ENCODE data around the gene GPD1L.

GPD1L gene

DNA sequence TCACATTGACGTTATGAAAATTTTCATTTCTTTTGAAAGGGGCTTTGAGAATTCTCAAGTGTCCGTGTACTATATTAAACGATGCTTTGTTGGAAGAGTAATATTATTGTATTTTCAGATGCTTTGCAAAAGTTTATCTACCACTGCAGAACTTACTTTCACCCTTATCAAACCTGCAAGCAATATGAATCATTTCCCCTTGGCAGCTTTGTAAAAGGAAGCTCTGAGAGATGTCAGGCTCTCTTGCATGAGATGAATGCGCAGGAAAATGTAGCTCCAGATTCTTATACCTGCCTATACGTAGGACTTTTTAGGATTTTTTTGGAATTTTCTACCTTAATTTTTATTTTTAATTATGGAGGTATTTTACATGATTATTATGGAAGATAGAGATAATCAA is 34.5 kb downstream of the GPD1L start:
- ATAC-seq, result no peak
- TF ChIP-seq GLIS3 (CRISPR knock-in tag; IDR thresholded peaks at IDR 0.05) (no peak), ZC3H10 (CRISPR knock-in tag; IDR thresholded peaks at IDR 0.05) (no peak), RARB (CRISPR knock-in tag; IDR thresholded peaks at IDR 0.05) (no peak), ZNF70 (CRISPR knock-in tag; IDR thresholded peaks at IDR 0.05) (no peak), ZNF565 (CRISPR knock-in tag; conservative IDR thresholded peaks at IDR 0.05; ENCODE audit: low read depth) (no peak)
- TF ChIP-seq, protein P1, sequence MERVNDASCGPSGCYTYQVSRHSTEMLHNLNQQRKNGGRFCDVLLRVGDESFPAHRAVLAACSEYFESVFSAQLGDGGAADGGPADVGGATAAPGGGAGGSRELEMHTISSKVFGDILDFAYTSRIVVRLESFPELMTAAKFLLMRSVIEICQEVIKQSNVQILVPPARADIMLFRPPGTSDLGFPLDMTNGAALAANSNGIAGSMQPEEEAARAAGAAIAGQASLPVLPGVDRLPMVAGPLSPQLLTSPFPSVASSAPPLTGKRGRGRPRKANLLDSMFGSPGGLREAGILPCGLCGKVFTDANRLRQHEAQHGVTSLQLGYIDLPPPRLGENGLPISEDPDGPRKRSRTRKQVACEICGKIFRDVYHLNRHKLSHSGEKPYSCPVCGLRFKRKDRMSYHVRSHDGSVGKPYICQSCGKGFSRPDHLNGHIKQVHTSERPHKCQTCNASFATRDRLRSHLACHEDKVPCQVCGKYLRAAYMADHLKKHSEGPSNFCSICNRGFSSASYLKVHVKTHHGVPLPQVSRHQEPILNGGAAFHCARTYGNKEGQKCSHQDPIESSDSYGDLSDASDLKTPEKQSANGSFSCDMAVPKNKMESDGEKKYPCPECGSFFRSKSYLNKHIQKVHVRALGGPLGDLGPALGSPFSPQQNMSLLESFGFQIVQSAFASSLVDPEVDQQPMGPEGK (CRISPR knock-in tag; IDR thresholded peaks at IDR 0.05; ENCODE audit: borderline replicate concordance), result no peak

GRCh38 chr3:32143849-32144757 is 37.7 kb downstream of the GPD1L start:
- ATAC-seq, result peak; percentile 98
- TF ChIP-seq ZFP30 (CRISPR knock-in tag; IDR thresholded peaks at IDR 0.05), result no peak
- peak; percentile 76 for TF ChIP-seq ZNF8 (CRISPR knock-in tag; IDR thresholded peaks at IDR 0.05)
- 0 out of 2 replicates have a peak, but pooled peaks have one; percentile 35 for TF ChIP-seq ISL1 (CRISPR knock-in tag; IDR thresholded peaks at IDR 0.05)
- no peak for TF ChIP-seq TCF4 (CRISPR knock-in tag; IDR thresholded peaks at IDR 0.05; ENCODE audit: borderline replicate concordance)
- TF ChIP-seq RARB (CRISPR knock-in tag; IDR thresholded peaks at IDR 0.05), result no peak

GRCh38 chr3:32146746-32147211 is 40.4 kb downstream of the GPD1L start:
- TF ChIP-seq OSR1 (CRISPR knock-in tag; IDR thresholded peaks at IDR 0.05), result no peak
- no peak for TF ChIP-seq PPARA (CRISPR knock-in tag; IDR thresholded peaks at IDR 0.05; ENCODE audit: borderline replicate concordance)
- TF ChIP-seq ARNTL (CRISPR knock-in tag; IDR thresholded peaks at IDR 0.05; ENCODE audit: borderline replicate concordance, low read depth), result no peak
- no peak for TF ChIP-seq ZNF565 (CRISPR knock-in tag; conservative IDR thresholded peaks at IDR 0.05; ENCODE audit: low read depth)
- TF ChIP-seq, protein P2, sequence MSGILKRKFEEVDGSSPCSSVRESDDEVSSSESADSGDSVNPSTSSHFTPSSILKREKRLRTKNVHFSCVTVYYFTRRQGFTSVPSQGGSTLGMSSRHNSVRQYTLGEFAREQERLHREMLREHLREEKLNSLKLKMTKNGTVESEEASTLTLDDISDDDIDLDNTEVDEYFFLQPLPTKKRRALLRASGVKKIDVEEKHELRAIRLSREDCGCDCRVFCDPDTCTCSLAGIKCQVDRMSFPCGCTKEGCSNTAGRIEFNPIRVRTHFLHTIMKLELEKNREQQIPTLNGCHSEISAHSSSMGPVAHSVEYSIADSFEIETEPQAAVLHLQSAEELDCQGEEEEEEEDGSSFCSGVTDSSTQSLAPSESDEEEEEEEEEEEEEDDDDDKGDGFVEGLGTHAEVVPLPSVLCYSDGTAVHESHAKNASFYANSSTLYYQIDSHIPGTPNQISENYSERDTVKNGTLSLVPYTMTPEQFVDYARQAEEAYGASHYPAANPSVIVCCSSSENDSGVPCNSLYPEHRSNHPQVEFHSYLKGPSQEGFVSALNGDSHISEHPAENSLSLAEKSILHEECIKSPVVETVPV (CRISPR knock-in tag; IDR thresholded peaks at IDR 0.05), result no peak
- no peak for TF ChIP-seq CSDC2 (CRISPR knock-in tag; IDR thresholded peaks at IDR 0.05)
- TF ChIP-seq BACH2 (CRISPR knock-in tag; IDR thresholded peaks at IDR 0.05; ENCODE audit: borderline replicate concordance), result no peak
- TF ChIP-seq TOX (CRISPR knock-in tag; IDR thresholded peaks at IDR 0.05; ENCODE audit: borderline replicate concordance), result no peak
- TF ChIP-seq ZFP30 (CRISPR knock-in tag; IDR thresholded peaks at IDR 0.05), result no peak
- TF ChIP-seq ZNF8 (CRISPR knock-in tag; IDR thresholded peaks at IDR 0.05), result no peak
- no peak for ATAC-seq

DNA sequence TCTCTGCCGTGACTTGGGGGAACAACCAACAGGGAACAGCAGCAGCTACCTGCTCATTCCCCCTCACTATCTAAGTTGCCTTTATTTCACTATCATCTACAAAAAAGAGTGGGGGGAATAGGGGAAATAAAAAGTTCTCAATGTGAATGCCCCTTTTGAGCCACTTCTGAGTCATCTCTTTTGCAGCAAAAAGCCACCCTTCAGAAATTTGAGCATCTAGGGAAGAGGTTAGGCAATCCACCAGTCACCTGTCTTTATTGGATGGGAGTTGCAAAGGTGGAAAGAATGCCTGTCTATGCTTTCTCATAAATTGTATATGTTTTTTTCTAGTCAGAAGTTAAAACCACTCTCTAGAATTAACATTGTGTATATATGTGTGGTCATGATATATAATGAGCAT is 41.1 kb downstream of the GPD1L start:
- no peak for ATAC-seq
- TF ChIP-seq TCF4 (CRISPR knock-in tag; IDR thresholded peaks at IDR 0.05; ENCODE audit: borderline replicate concordance) (no peak), RARB (CRISPR knock-in tag; IDR thresholded peaks at IDR 0.05) (no peak), ZFP30 (CRISPR knock-in tag; IDR thresholded peaks at IDR 0.05) (no peak), TOX (CRISPR knock-in tag; IDR thresholded peaks at IDR 0.05; ENCODE audit: borderline replicate concordance) (no peak), ZNF565 (CRISPR knock-in tag; conservative IDR thresholded peaks at IDR 0.05; ENCODE audit: low read depth) (no peak), ESRRG (CRISPR knock-in tag; IDR thresholded peaks at IDR 0.05) (no peak), SNAI2 (CRISPR knock-in tag; IDR thresholded peaks at IDR 0.05) (no peak), PPARA (CRISPR knock-in tag; IDR thresholded peaks at IDR 0.05; ENCODE audit: borderline replicate concordance) (no peak), ISL1 (CRISPR knock-in tag; IDR thresholded peaks at IDR 0.05) (no peak), ZNF70 (CRISPR knock-in tag; IDR thresholded peaks at IDR 0.05) (no peak), GLIS3 (CRISPR knock-in tag; IDR thresholded peaks at IDR 0.05) (no peak)
- TF ChIP-seq, protein P1 (CRISPR knock-in tag; IDR thresholded peaks at IDR 0.05; ENCODE audit: borderline replicate concordance), result no peak
- TF ChIP-seq, protein P3, sequence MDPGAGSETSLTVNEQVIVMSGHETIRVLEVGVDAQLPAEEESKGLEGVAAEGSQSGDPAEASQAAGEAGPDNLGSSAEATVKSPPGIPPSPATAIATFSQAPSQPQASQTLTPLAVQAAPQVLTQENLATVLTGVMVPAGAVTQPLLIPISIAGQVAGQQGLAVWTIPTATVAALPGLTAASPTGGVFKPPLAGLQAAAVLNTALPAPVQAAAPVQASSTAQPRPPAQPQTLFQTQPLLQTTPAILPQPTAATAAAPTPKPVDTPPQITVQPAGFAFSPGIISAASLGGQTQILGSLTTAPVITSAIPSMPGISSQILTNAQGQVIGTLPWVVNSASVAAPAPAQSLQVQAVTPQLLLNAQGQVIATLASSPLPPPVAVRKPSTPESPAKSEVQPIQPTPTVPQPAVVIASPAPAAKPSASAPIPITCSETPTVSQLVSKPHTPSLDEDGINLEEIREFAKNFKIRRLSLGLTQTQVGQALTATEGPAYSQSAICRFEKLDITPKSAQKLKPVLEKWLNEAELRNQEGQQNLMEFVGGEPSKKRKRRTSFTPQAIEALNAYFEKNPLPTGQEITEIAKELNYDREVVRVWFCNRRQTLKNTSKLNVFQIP (CRISPR knock-in tag; IDR thresholded peaks at IDR 0.05; ENCODE audit: borderline replicate concordance, low read depth), result no peak
- TF ChIP-seq, protein P4, sequence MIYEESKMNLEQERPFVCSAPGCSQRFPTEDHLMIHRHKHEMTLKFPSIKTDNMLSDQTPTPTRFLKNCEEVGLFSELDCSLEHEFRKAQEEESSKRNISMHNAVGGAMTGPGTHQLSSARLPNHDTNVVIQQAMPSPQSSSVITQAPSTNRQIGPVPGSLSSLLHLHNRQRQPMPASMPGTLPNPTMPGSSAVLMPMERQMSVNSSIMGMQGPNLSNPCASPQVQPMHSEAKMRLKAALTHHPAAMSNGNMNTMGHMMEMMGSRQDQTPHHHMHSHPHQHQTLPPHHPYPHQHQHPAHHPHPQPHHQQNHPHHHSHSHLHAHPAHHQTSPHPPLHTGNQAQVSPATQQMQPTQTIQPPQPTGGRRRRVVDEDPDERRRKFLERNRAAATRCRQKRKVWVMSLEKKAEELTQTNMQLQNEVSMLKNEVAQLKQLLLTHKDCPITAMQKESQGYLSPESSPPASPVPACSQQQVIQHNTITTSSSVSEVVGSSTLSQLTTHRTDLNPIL (CRISPR knock-in tag; IDR thresholded peaks at IDR 0.05; ENCODE audit: low read depth), result no peak
- TF ChIP-seq, protein P2 (CRISPR knock-in tag; IDR thresholded peaks at IDR 0.05), result no peak

All from SK-N-SH treated with all-trans-retinoic acid at 6 μM for 48 hours (cell line).